GM19043 (cell line): ENCODE data around the gene HOXA9.

ENCODE experiments used
- ATAC-seq: cut with Tn5 transposase; IDR thresholded peaks from one replicate; pipeline ENCODE4 v1.9.1; 2021; ENCODE audit warnings: low read depth; ENCODE audit not compliant: unreplicated experiment

The HOXA9 gene

DNA sequence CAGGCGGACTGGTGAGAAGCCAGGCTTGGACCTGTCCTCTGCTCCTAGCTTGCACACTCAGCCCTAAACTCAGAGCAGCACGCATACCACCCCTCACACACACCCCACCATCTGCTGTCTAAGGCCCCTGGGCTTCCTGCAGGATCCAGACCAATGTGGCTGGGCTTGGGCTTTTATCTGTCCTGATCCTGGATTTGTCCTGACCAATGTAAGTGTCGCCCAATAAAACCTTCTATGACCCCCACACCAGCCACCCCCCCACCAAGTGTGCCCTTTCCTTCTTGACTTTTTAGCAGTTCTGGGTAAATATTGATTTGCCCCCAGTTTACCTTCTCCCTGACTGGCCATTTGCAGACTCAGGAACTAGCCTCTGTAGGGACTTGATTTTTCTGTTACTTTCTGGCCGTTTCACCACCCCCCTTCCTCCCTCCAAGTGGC lies 36.3 kb upstream of the HOXA9 start:
- no peak for ATAC-seq

DNA sequence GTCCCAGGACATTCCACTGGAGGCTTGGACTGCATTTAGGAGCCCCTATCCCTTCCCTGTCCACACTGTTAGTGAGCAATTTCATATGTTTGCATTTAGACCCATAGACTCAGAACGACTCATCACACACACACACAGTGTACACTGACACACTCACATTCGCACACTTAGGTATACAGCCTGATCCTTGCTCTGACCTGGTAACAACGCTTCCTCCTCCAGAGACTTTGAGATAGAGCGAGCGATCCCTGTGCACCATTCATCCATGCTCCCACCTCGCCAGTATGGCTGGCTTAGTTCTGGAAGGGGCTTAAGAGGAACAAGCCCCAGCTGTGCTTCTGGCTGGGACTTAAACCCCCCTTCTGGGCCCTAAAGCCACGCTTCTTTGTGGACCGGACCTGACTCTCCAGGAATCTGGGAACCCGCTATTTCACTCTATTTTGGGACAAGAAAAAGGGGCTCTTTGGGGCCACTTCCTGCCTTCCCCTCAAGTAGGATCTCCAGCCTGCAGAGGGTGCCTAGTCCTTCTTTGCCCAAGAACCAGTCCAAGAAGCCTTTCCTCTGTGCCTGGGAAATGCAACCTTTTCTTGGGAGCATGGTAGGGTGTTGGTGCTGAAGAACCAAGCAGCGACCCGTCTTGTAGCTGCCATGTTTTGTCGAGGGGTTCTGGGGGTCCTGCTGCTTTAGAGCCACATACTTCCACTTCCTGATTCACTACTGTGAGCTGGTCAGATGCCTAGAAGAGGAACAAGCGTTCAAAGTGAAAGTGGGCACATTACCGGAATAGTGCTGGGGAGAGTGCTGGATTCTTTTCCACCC lies 35.6 kb upstream of the HOXA9 start:
- ATAC-seq: no peak

DNA sequence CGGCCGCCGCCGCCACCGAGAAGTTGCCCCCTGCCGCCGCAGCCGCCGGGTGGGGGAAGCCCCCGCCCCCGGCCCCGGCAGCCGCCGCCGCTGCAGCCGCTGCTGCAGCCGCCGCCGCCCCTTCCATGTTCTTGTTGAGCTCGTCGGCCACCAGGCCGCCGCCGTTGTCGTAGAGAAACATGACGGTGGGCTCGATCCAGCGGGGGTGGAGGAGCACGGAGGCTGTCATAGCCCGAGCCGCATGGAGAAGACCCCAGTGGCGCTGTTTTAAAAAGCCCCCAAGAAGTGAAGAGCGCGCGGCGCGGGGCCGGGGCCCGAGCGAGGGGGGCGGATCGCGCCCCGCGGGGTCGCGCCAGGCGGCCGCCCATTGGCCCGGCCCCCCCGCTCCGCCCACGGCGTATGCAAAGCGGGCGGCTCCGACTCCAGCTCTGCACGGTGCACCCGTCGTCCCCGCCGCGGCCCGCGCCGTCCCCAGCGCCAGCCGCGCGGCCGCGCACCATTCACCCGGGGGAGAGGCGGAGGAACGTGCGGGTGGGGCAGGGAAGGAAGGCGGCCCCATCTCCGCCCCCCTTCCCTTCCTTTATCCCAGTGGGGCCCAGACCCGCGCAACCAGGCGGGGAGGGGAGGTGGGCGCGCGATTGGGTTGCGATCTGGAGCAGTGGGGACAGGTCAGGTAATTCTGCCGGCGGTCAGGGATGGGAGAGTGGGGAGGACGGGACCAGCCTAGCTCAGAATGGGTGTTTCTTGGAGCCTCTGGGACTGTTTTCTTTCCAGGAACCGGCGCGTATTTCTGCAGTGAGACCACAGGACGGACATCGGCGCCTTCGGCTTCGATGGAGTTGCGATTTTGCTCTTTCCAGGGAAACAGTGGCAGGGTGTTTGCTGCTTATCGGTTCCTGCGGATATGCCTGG lies 34.8 kb upstream of the HOXA9 start, which contains the start of gene HOXA13:
Gene HOXA13 (minus strand): TSS at position 243 of the 912 bp plus-strand sequence. CDS start 14 bp downstream, at position 229.
- no peak for ATAC-seq

DNA sequence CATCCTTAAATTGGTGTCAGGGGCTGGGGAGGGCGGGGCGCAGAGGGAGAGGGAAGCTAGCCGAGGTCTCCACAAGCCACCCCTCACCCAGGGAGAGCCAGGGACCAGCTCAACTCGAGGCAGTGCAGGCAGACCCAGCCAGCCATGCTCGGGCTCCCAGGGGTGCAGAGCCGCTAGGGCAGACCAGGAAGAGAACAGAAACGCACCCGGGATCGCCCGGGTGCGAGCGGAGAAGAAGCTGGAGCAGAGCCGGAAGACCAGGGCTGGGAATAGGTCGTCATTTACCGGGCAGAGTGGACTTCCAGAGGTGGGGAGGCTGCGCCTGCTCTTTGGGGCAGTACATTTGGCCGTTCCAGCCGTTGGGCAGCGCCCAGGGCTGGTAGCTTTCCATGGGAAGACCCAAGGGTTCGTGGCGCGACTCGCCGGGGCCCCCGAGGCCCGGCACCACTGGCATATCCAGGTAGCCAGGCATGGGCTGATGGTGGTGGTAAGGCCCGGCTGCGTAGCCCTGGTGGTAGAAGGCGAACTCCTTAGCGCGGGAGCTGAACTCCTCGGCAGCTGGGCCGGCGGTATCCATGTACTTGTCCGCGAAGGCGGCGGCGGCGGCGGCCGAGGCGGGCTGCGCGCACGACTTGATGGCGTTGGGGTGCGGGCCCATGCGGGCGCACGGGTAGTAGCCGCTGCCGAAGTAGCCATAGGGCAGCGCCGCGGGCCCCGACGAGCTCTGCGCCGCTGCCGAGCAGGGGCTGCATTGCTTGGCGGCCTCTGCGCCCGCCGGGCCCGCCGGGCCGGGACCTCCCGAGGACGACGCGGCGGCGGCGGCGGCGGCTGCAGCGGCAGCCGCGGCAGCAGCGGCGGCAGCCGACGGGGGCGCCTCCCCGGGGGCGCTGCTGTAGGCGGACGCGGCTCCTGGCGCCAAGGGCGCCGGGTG lies 33.8 kb upstream of the HOXA9 start:
- ATAC-seq: no peak

DNA sequence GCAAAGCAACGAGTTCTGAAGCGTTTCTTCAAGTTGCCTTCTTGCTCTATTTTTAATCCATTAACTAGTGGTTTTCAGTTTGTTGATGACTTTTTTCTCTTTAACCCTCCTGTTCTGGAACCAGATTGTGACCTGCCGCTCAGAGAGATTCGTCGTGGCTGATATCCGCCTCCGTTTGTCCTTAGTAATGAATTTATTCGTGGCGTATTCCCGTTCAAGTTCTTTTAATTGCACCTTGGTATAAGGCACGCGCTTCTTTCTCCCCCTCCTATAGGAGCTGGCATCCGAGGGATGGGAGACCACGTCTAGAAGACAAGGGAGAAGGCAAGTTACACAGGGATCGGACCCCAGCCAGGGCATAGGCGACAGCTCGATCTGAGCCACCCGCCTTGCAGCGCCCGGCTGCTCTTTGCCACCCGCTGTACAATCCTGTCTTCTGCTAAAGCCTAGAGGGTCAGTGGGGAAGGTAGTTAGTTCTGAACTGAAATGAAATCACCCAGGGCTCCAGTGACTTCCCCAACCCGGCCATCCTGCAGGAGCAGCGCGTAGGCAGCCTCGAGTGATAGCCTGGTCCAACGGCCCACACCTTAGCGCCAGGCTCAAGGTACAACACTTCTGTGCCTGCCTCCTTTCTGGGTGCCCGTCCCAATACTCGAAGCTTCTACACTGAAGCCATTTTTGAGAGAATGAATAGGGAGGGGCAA lies 33.0 kb upstream of the HOXA9 start:
- no peak for ATAC-seq

DNA sequence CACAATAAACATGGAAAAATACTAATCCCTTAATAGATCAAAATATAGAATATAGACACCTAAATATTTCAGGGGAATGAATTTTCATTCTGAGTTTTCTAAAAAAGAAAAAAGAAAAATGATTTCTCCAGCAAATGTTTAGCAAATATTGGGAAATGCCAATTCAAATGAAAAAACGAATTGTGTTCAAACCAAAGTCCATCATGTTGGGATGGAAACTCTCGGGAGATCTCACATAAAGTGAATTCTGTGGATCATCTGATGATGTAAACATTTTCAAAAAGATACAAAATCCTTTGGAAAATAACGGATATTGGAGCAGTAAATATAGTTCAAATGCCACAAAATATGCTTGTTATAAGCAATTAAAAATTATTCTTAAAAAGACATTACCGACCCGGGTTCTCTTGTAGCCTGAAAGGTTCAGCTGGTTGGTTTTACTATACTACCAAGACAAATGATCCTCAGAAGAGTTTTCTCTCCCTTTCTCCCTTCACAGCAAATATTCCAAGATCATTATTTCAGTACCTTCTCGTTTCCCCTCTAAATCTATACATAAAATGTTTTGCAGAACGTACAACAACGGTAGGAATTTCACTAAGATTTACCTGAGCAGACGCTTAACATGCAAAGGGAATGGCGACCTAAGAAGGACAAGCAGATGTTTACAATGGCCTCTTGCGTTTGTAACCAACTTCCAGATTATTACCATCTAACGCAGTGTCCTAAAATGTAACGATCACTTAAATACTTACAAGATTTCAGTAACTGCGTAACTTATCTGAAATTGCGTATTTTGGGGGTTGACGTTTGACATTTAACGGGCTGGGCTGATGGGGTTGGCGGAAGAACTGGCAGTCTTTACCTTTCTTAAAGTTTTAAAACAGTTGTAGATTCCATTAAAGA lies 32.1 kb upstream of the HOXA9 start:
- no peak for ATAC-seq

DNA sequence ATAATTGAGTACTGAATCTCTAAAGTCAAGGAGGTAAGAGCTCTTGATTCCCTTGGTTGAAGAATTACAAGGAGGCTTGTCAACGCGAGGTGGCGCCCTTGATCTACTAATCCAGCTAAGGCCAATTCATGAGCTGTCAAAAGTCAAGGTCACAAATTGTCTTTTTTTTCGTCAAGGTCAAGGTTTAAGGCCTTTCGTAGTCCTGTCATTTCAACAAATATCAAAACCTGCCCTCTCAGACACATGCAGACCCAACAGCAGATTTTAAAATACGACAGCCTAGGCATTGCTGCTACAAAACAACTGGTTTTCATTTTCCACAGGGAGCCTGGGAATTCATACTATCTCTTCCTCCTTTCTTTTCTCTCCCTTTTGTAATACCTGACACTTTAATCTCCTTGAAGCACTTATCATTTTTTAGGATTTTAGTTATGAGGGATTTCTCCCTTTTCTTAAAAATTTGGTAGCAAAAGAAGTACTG lies 31.0 kb upstream of the HOXA9 start:
- no peak for ATAC-seq

DNA sequence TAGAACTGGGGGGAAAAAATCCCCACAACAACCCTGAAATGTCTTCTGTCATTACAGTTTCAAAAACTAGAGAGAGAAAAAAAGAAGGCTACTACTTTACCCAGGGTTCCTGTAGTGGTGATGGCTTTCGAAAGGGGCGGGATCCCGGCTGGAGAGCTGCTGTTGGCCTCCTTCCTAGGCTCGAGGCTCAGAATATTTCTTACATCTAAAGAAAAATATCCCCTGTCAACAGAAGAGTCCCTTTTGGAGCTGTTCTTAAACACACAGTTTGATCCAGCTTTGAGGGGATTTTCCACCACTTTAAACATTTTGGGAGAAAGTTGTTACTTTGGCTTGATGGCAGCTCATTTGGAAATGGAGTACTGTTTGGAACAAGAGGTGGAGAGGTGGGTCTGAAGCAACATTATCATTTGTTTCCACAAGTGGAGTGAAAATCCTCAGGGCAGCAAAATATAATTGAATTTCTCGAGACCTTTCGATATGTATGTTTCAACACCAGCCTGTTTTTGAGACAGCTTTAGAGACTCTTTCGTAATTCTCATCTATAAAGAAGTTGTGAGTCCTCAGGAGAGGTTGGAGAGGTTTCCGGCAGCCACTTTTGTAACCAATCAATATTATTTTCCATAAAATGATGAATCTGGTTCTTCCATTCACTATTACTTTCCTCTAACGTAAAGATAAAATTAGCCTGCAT lies 29.5 kb upstream of the HOXA9 start:
- ATAC-seq: no peak

DNA sequence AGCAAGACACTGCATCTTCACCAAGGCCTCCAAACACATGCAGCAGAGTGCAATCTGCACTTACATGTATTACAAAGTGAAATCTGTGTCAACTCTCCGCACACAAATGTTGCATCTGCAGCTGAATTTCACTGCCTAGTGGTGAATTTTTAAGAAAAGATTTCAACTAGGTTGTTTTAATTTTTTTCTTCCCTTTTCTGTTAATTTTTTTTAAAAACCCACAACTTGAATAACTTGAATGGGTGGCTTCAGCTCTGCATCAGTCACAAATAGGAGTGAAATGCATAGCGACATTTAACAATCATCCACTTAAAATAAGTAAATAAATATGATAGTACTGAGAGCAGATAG lies 28.6 kb upstream of the HOXA9 start:
- ATAC-seq: no peak

DNA sequence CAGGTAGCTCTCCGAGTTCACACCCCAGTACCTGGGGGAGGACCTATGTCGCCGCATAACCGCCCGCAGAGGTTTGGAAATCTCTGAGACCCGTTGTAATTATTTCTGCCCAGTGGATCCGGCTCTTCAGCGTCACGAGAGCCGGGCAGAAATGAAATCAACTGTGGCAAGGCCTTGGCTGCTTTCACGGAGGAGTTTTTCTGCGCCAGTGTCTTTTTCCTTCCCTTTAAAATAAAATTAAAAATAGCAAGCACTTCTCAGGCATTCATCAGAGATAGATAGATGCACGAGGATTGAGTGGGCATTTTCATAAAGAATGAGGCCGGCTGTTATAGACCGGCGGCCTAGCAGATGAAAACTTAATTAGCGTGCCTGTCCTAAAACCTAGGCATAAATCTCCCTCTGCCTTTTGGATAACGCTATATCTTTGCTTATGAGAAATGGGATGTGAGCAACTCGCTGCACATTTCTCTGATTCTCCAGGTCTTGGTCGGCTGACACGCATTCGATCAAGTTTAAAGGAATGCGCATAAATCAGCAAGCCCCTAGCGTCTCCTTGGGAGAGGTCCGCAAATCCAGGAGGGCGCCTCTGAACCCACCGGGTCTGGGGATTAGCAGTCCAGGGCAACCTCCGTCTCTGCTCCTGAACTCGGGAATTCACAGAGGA lies 28.1 kb upstream of the HOXA9 start:
- ATAC-seq: no peak

DNA sequence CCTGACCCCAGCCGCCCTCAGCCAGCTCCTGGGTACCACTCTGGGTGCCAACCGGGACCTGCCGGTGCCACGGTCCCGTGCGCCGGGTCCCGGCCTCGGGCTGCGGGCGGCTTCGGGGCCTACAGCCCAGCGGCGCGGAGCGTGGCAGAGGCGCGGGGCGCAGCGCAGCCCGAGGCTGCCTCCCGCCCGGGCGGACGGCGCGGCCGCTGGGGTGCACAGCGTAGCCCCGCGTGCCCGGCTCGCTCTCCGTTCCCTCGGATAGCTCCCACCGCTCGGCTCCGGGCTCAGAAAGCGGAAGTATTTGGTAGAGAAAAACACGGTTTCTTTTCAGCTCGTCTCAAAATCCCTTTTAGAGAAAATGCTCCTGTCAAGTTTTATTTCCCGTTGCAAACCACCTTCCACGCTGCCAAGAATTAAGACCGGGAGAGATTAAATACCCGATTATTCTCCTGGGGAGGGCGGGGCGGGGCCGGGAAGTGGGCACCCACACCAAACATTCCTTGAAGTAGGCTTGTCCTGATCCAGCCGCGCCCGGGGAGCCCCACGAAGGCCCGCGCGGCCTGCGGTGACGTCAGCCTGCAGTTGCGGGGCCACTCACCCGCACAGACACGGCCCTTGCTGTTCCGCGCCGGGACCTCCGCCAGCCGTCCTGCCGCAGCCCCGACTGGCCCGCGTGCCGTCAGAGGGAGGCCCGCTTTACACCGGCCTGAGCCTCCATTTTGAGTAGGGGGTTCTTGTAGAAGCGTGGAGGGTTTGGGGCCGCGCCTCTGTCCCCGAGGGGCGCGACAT lies 27.4 kb upstream of the HOXA9 start:
- ATAC-seq: no peak

DNA sequence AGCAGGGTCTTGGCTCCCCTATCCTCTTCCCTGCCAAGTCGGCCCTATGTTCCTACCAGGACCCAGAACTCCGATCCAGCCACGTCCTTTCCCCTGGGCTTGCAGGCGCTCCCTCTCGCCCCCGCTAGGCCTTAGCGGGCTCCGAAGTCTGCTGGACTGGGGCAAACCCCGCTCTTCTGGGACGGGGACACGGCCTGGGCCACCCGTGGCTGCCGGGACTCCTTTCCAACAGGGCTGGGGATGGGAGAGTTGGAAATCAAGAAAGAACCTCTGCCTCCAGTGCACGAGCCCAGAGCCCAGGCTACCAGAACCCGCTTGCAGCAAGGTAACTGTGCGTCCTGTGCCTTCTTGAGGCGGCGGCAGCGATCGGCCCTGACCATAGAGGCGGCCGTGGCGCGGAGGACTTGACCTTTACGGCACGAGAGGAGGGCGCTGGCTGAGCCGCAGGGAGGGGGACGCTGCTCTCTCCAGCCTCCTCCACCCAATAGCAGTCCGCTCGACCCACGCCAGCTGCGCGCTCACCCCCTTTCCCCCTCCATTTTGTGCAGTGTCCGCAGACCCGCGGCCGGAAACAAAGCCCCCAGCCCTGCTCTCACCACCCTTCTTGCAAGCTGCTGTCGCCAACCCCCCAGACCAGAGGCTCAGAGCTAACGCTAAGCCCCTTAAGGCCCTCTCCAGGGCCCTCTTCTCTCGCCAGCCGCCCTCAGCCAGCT lies 26.7 kb upstream of the HOXA9 start:
- ATAC-seq: no peak

DNA sequence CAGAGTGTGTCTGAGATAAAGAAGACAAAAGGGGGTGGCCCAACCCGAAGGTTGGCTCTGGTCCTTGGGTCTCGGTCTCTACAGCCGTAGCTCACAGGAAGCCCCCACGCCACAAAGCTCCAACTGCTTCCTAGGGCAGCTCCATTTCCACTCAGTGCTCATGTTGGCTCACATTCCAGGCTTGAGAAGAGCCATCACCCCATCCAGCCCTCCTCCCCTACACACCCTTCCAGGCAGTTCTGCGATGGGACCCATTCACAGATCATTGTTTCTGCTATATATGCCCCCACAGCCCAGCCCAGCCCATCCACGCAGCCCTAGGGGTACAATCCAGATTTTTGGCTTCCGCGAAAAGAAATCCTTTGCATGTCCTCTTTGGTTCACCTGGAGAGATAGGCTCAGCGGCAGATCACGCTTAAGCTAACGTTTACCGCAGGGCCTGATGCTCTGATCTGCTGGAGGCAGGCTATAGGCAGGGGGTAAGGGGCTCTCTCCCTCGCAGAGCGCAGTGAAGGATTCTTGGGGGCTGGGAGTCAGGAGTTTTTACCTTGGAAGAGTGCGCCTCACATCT lies 25.9 kb upstream of the HOXA9 start:
- no peak for ATAC-seq

DNA sequence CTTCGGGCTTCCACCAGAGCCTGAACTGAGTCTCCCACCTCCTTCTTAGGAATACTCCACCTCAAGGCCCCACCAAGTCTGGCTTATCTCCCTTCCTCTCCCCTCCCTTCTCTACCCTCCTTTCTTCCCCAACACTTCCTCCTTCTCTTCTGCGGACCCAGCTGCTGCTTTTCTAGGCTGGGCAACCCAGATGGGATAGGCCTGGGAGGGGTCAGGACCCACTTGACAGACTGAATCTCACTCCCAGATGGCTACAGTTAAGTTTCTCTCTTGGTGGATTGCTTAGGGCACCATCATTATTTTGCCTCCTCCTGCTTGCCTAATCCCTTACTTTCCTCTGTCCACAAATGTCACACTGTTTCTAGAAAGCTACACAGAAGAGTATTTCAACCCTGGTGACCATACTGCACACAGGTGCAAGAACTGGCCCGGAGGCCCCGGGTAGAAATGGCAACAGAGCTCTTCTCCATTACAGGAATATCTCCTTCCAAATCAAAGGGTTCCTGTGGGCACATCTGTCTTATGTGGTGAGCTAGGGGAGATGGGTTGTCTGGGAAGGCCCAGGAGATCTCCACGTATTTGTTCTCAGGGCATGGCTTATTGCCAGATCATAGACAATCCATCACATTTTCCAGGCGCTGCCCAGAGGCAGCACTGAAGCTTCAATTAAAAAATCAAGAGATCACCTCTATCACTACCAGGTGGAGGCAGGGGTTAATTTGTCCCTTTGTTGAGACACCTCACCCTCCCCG lies 24.8 kb upstream of the HOXA9 start:
- no peak for ATAC-seq

DNA sequence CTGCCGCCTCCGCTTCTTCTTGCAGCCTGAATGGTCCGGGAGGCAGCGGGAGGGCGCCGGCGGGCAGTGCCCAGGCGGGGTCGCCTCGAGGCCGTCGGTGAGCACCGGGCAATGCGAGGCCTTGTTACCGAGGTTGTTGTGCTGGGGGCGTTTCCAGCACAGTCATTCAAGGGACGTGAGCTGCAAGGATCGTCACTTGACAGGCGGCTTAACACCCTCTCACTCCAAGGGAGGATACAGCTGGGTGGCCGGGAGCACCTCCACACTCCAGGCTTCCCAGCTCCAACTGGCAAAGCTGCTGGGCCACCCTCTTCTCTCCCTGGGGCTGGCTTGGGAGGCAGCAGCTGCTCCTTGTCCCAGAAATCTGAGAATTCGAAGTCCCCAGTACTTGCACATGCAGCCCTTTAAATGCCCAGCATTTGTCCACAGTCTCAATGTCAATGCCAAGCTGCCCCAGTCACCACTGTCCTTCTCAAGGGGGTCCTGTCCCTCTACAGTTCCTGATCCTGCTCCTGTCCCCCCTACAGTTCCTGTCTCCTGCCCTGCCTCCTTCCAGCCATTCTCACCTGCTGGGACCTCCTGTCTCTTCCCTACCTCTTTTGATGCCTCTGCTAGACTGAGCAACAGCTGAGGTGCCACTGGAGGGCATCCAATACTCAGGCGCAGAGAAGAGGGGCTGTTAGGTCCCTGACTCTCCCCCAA lies 24.1 kb upstream of the HOXA9 start:
- ATAC-seq: no peak
